Activated CD4-positive, alpha-beta T cell treated with anti-CD3 and anti-CD28 coated beads for 36 hours (primary cell): Measurements from ENCODE around the gene RELCH. TPM values are rescaled to one million over a fixed set of nuclear protein-coding genes. Genes with fewer than 3 reads are reported as not detected.
A peak's percentile ranks its signal among the peaks of the same experiment; 100 is the strongest.
"Not testable (repeated sequence)": the region's sequence is repeated elsewhere in the genome, so short reads cannot be mapped to it uniquely, and the experiment has no call there.

Source experiments
- ATAC-seq: fragments of 200-7000 bp; cut with Tn5 transposase; one replicate; pipeline ENCODE4 v1.10.0; 2021; ENCODE audit warnings: mild to moderate bottlenecking, moderate library complexity
- CTCF ChIA-PET: fragments of 350-600 bp; sonication (Branson Sonifier 250); formaldehyde crosslinking; loops from one replicate; lab custom pipeline; 2021; ENCODE audit warnings: antibody characterized with exemption; lab: Charles Lee
- POLR2A ChIA-PET: fragments of 350-600 bp; sonication (Branson Sonifier 250); formaldehyde crosslinking; loops from one replicate; lab custom pipeline; 2021; ENCODE audit warnings: antibody characterized with exemption, inconsistent platforms; lab: Charles Lee
- DNase-seq: peaks from one replicate; pipeline ENCODE4 v3.0.0-alpha.2; 2020
- H3K27ac Mint-ChIP-seq: one replicate; pipeline ENCODE4 v1.8.0; 2021; ENCODE audit warnings: mixed read lengths
- H3K27me3 Mint-ChIP-seq: one replicate; pipeline ENCODE4 v1.8.0; 2021; ENCODE audit warnings: mixed read lengths
- H3K36me3 Mint-ChIP-seq: one replicate; pipeline ENCODE4 v1.8.0; 2021; ENCODE audit warnings: low read depth, mixed read lengths
- H3K4me1 Mint-ChIP-seq: one replicate; pipeline ENCODE4 v1.8.0; 2021; ENCODE audit warnings: mixed read lengths
- H3K4me3 Mint-ChIP-seq: one replicate; pipeline ENCODE4 v1.8.0; 2021; ENCODE audit warnings: mild to moderate bottlenecking, moderate library complexity, mixed read lengths
- H3K9me3 Mint-ChIP-seq: one replicate; pipeline ENCODE4 v1.8.0; 2021; ENCODE audit warnings: low read depth, mixed read lengths
- intact Hi-C, 2 experiments: fragments of 100-400 bp; cut with DNase I in 1 of 2; cut with micrococcal nuclease in 1 of 2; formaldehyde crosslinking; loops; one replicate each; pipeline versions ENCODE4 v1.14.2 to v1.15.1; 2022 to 2024; cut with DNase I, micrococcal nuclease
- total RNA-seq, 2 experiments: library from RNA; stranded (reverse); gene quantifications; one replicate each; pipeline ENCODE4 v1.2.3, GENCODE V29; 2021

RELCH gene
- total RNA-seq, 2 experiments from 2014 or later = 20.5 to 20.7 TPM

DNA sequence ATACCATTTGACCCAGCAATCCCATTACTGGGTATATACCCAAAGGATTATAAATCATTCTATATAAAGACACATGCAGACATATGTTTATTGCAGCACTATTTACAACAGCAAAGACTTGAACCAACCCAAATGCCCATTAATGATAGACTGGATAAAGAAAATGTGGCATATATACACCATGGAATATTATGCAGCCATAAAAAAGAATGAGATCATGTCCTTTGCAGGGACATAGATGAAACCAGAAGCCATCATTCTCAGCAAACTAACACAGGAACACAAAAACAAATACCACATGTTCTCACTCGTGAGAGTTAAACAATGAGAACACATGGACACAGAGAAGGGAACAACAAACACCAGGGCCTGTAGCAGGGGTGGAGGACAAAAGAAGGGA is 20.5 kb upstream of the RELCH start:
- Mint-ChIP-seq H3K9me3 (peaks cover 13% of the 10 kb centered on the region), H3K36me3 (peaks cover 21% of the 10 kb centered on the region), H3K4me1 (peaks cover 12% of the 10 kb centered on the region)
- H3K27me3 Mint-ChIP-seq, H3K27ac Mint-ChIP-seq, DNase-seq, CTCF ChIA-PET, POLR2A ChIA-PET, intact Hi-C loops, ATAC-seq, H3K4me3 Mint-ChIP-seq: not testable (repeated sequence)

- intact Hi-C loops = no loop called here
- H3K4me1 Mint-ChIP-seq = peaks cover 7% of the 10 kb centered on the region
- H3K27me3 Mint-ChIP-seq = no peaks in the 10 kb centered on the region
- POLR2A ChIA-PET = no interaction called here
- DNase-seq (no peak), ATAC-seq (no peak)
- H3K27ac Mint-ChIP-seq = no peak overlapping the region
- H3K36me3 Mint-ChIP-seq = peaks cover 10% of the 10 kb centered on the region
- H3K9me3 Mint-ChIP-seq = peaks cover 2% of the 10 kb centered on the region
- CTCF ChIA-PET = no interaction called here
- H3K4me3 Mint-ChIP-seq = no peak overlapping the region
These were observed 16.2 kb upstream of the RELCH start for GRCh38 chr18:62170857-62171256.

GRCh38 chr18:62172298-62172697 is 14.8 kb upstream of the RELCH start:
- ATAC-seq (no peak), DNase-seq (no peak)
- Mint-ChIP-seq H3K27ac (no peak overlapping the region), H3K4me3 (no peak overlapping the region), H3K4me1 (peaks cover 7% of the 10 kb centered on the region), H3K27me3 (no peaks in the 10 kb centered on the region), H3K36me3 (peaks cover 7% of the 10 kb centered on the region), H3K9me3 (no peaks in the 10 kb centered on the region)
- ChIA-PET CTCF (no interaction called here), POLR2A (no interaction called here)
- intact Hi-C loops = no loop called here

- H3K4me1 Mint-ChIP-seq = peaks cover 7% of the 10 kb centered on the region
- ATAC-seq (peak; percentile 77), DNase-seq (no peak)
- ChIA-PET CTCF (no interaction called here), POLR2A (no interaction called here)
- no peak overlapping the region for H3K27ac Mint-ChIP-seq
- no peaks in the 10 kb centered on the region for H3K9me3 Mint-ChIP-seq
- H3K4me3 Mint-ChIP-seq = no peak overlapping the region
- peaks cover 3% of the 10 kb centered on the region for H3K36me3 Mint-ChIP-seq
- intact Hi-C loops = no loop called here
- no peaks in the 10 kb centered on the region for H3K27me3 Mint-ChIP-seq
These were observed 11.5 kb upstream of the RELCH start for GRCh38 chr18:62175521-62175920.

DNA sequence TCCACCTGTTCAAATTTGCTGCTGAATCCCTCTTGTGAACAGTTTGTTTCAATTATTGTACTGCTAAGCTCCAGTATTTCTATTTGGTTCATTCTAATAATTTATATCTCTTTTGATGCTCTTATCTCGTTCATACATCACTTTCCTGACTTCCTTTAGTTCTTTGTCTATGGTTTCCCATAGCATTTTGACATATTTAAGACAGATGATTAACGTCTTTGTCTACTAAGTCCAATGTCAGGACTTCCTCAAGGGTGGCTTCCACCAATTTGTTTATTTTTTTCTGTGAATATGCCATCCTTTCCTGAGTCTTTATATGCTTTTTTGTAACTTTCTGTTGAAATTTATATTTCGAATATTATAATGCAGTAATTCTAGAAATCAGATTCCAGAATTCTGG is 9.8 kb upstream of the RELCH start:
- no peak overlapping the region for H3K27ac Mint-ChIP-seq
- H3K4me1 Mint-ChIP-seq = peaks cover 7% of the 10 kb centered on the region
- no peaks in the 10 kb centered on the region for H3K9me3 Mint-ChIP-seq
- intact Hi-C loops = no loop called here
- DNase-seq (no peak), ATAC-seq (no peak)
- peaks cover 3% of the 10 kb centered on the region for H3K36me3 Mint-ChIP-seq
- ChIA-PET POLR2A (no interaction called here), CTCF (interaction anchor here (0.7 to 1.3 kb wide), 2 partner anchors 10 to 72 kb away, joined by 3 to 6 read pairs; partner anchors contain the start of gene RELCH)
- no peaks in the 10 kb centered on the region for H3K27me3 Mint-ChIP-seq
- no peak overlapping the region for H3K4me3 Mint-ChIP-seq

DNA sequence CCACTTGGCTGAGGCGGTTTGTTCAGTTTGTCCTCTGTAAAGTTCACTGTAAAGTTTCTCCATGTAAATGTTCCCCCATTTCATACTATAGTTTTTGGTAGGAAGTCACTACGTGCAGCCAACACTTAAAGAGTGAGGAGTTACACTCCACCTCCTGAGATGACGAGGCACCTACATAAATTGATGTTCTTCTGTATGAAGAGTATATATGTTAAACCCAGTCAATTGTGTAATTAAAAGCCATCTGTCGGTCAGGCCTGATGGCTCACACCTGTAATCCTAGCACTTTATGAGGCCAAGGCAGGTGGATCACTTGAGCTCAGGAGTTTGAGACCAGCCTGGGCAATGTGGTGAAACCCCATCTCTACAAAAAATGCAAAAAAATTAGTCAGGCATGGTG is 7.8 kb upstream of the RELCH start:
- intact Hi-C loops = no loop called here
- no peaks in the 10 kb centered on the region for H3K27me3 Mint-ChIP-seq
- CTCF ChIA-PET = interaction anchor here (1.2 to 10.0 kb wide), 3 partner anchors 10 to 75 kb away, joined by 3 to 125 read pairs (median 3); no protein-coding TSS in a partner anchor
- H3K4me3 Mint-ChIP-seq = no peak overlapping the region
- H3K4me1 Mint-ChIP-seq = peaks cover 10% of the 10 kb centered on the region
- no peak for DNase-seq
- peaks cover 1% of the 10 kb centered on the region for H3K36me3 Mint-ChIP-seq
- no peak overlapping the region for H3K27ac Mint-ChIP-seq
- POLR2A ChIA-PET = no interaction called here
- ATAC-seq = no peak
- H3K9me3 Mint-ChIP-seq = no peaks in the 10 kb centered on the region

GRCh38 chr18:62182220-62182619 is 4.8 kb upstream of the RELCH start:
- H3K36me3 Mint-ChIP-seq = no peaks in the 10 kb centered on the region
- POLR2A ChIA-PET = no interaction called here
- H3K4me3 Mint-ChIP-seq = no peak overlapping the region
- ATAC-seq = no peak
- intact Hi-C loops = loop anchor here in 1 of 2 experiments (5.0 kb wide), 1 partner anchor 800 kb away; no protein-coding TSS in a partner anchor
- no peaks in the 10 kb centered on the region for H3K27me3 Mint-ChIP-seq
- CTCF ChIA-PET = interaction anchor here (1.1 to 10.0 kb wide), 6 partner anchors 9 to 83 kb away, joined by 3 to 125 read pairs (median 6); no protein-coding TSS in a partner anchor
- no peak overlapping the region for H3K27ac Mint-ChIP-seq
- no peak for DNase-seq
- H3K9me3 Mint-ChIP-seq = no peaks in the 10 kb centered on the region
- H3K4me1 Mint-ChIP-seq = peaks cover 13% of the 10 kb centered on the region

DNA sequence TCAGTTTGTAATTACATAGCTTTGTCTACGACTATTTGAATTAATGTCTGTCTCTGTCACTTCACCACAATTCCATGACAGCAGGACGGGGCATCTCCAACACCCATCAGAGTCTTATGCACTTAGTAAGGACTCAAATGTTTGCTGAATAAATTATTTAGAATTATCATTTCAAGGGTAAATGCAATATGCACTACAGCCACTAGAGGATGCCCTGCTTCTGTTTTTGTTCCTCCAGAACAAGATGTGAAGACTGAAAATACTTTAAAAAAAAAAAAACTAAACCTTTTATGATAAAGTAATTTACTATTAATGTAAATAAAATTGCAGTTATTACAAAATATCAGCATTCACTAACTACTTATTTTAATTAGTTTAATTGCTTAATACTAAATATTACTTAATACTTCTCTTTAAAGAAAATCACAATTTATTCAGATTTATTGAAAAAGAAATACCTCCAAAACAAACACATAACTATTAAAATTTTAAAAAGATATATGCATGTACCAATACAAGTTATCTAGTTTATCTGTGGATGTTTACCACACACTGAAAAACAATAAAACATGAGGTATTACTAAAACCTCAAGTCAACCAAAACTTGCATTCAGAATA is 3.4 kb upstream of the RELCH start:
- intact Hi-C loops = loop anchor here (1.0 to 5.0 kb wide), 4 partner anchors 66 to 799 kb away; no protein-coding TSS in a partner anchor
- no peak overlapping the region for H3K27ac Mint-ChIP-seq
- ChIA-PET CTCF (interaction anchor here (0.7 to 10.0 kb wide), 11 partner anchors 9 to 81 kb away, joined by 3 to 125 read pairs (median 4); no protein-coding TSS in a partner anchor), POLR2A (no interaction called here)
- no peak overlapping the region for H3K4me3 Mint-ChIP-seq
- H3K9me3 Mint-ChIP-seq = no peaks in the 10 kb centered on the region
- H3K27me3 Mint-ChIP-seq = no peaks in the 10 kb centered on the region
- no peaks in the 10 kb centered on the region for H3K36me3 Mint-ChIP-seq
- DNase-seq (peak; percentile 55), ATAC-seq (no peak)
- H3K4me1 Mint-ChIP-seq = peaks cover 13% of the 10 kb centered on the region

- ATAC-seq (no peak), DNase-seq (no peak)
- intact Hi-C loops = loop anchor here (2.0 to 5.0 kb wide), 4 partner anchors 234 to 1180 kb away; partner anchors contain the start of genes KDSR (in 1 of the 2) and RNF152 (in 1 of the 2)
- Mint-ChIP-seq H3K4me3 (peak overlapping the region; percentile 98), H3K4me1 (peaks cover 38% of the 10 kb centered on the region), H3K9me3 (no peaks in the 10 kb centered on the region), H3K27me3 (no peaks in the 10 kb centered on the region), H3K36me3 (peaks cover 11% of the 10 kb centered on the region), H3K27ac (peak overlapping the region; percentile 90)
- ChIA-PET POLR2A (interaction anchor here (0.7 to 1.7 kb wide), 2 partner anchors 11 to 335 kb away, joined by 3 to 10 read pairs; no protein-coding TSS in a partner anchor), CTCF (interaction anchor here (0.6 to 10.0 kb wide), 5 partner anchors 14 to 132 kb away, joined by 3 to 125 read pairs (median 5); no protein-coding TSS in a partner anchor)
These were observed 619 bp upstream of the RELCH start for GRCh38 chr18:62186499-62186773.

DNA sequence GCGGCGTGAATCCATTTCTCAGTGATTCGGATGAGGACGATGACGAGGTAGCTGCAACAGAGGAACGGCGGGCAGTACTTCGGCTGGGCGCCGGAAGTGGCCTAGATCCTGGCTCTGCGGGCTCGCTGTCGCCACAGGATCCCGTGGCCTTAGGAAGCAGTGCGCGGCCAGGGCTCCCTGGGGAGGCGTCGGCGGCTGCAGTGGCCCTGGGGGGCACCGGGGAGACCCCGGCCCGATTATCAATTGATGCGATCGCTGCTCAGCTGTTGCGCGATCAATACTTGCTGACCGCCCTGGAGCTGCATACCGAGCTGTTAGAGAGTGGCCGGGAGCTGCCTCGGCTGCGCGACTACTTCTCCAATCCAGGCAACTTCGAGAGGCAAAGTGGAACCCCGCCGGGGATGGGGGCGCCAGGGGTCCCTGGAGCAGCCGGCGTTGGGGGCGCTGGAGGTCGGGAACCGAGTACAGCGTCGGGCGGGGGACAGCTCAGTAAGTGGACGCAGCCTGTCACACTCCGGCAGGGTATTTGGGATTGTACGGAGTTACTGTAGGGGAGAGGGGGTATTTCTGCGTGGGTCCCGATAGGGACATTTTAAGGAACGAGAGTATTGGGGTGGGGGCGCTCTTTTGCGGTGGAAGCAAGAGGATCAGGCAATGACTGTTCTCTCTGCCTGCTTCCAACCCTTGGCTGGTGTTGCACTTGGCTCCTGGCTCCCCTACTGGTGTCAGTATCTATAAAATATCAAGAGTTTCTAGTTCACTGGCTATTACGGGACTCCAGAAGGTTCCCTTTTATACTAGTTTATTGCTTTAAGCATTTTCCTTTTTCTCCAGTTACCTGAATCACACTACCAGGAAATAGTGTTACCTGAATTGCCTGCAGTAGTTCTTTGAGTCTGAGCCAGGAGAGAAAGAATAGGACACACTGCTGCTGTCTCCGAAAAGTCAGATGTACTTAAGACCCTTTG is 772 bp downstream of the RELCH start:
- Mint-ChIP-seq H3K36me3 (peaks cover 24% of the 10 kb centered on the region), H3K9me3 (peaks cover 3% of the 10 kb centered on the region), H3K4me1 (peaks cover 52% of the 10 kb centered on the region), H3K4me3 (peak overlapping the region; percentile 98), H3K27ac (peak overlapping the region; percentile 96), H3K27me3 (no peaks in the 10 kb centered on the region)
- intact Hi-C loops = loop anchor here (1.0 to 5.0 kb wide), 12 partner anchors 61 to 1234 kb away; partner anchors contain the start of genes PHLPP1 (in 2 of the 2), KDSR (in 1 of the 2), RNF152 (in 1 of the 2) and TNFRSF11A (in 1 of the 2)
- ATAC-seq (no peak), DNase-seq (peak; percentile 62)
- ChIA-PET POLR2A (interaction anchor here (1.4 to 1.7 kb wide), 2 partner anchors 10 to 336 kb away, joined by 3 to 10 read pairs; no protein-coding TSS in a partner anchor), CTCF (interaction anchor here (0.5 to 10.0 kb wide), 8 partner anchors 10 to 870 kb away, joined by 3 to 125 read pairs (median 4); no protein-coding TSS in a partner anchor)

DNA sequence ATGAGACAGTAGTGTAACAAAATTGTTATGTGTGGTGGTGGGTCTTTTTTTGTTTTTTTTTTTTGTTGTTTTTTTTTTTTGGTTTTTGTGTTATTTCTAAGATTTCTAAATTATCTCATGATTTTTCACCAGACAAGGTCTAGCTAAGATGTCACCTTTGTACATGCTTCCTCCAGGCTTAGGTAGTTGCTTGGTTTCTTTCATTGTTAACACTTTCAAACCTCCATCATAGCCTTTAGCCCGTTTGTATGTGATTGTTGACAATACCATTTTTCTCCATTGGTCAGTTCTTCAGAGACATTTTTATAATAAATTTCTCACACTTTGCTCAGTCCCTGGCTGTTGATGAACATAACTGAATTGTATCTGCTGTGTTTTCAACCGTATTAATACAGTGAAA is 2.2 kb downstream of the RELCH start:
- H3K4me3 Mint-ChIP-seq = peak overlapping the region; percentile 98
- ATAC-seq = no peak
- H3K9me3 Mint-ChIP-seq = peaks cover 3% of the 10 kb centered on the region
- no peak overlapping the region for H3K27ac Mint-ChIP-seq
- intact Hi-C loops = loop anchor here (5.0 kb wide), 2 partner anchors 297 to 398 kb away; partner anchors contain the start of gene RNF152 (in 1 of the 2)
- peaks cover 24% of the 10 kb centered on the region for H3K36me3 Mint-ChIP-seq
- no peak for DNase-seq
- ChIA-PET POLR2A (interaction anchor here (0.7 kb wide), 1 partner anchor 364 kb away, joined by 5 read pairs; no protein-coding TSS in a partner anchor), CTCF (interaction anchor here (1.4 to 2.0 kb wide), 2 partner anchors 10 to 60 kb away, joined by 3 to 5 read pairs; no protein-coding TSS in a partner anchor)
- no peaks in the 10 kb centered on the region for H3K27me3 Mint-ChIP-seq
- peaks cover 62% of the 10 kb centered on the region for H3K4me1 Mint-ChIP-seq
